Measurements from ENCODE around the gene PIP5K1B. TPM values are rescaled to one million over a fixed set of nuclear protein-coding genes. Genes with fewer than 3 reads are reported as not detected.

Gene PIP5K1B
- total RNA-seq, 1 donor from 2014 or later, result 5.0 TPM

DNA sequence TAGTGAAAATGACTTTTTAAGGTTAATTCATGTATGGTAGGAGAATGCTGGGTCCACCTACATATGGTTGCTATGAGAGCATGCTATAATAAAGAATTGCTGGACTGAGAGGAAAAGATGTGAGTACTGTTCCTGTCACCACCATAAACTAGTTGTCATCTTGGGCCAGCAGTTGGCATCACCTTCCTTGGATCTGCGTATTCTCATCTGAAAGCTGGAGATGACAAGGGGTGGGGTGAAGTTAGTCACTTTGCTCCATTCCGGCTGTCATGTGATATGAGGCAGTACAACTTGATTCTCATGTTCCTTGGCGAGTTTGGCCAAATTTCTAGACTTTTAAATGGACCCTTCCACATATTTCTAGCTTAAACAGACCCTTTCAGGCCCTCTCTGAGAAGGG is 33.3 kb downstream of the PIP5K1B start:
- no peak for DNase-seq

GRCh38 chr9:68739621-68740174 is 34.7 kb downstream of the PIP5K1B start:
- DNase-seq, result no peak

- no peak for DNase-seq
Observed at GRCh38 chr9:68740561-68740960, 35.5 kb downstream of the PIP5K1B start.

DNA sequence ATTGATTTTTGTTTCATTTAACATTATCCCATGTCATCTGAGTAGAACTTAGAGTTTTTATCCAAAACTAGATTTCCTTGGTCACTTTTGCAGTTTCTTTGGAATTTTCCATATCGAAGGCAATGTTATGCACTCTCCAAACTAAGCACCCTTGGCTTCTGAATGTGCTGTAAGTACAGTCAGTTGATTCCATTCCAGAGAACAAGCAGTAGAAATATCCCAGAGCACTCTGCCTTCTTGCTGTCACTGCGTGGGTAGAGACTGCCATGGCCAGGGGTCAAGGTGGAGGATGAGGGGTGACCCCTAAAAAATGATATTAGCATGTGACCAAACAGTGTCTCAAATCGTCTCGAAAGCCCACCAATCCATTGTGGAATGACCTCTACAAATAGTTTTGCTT is 36.2 kb downstream of the PIP5K1B start:
- no peak for DNase-seq

- no peak for DNase-seq
Observed at GRCh38 chr9:68741704-68742332, 36.8 kb downstream of the PIP5K1B start.

- no peak for DNase-seq
Observed at GRCh38 chr9:68742333-68742730, 37.3 kb downstream of the PIP5K1B start.

DNA sequence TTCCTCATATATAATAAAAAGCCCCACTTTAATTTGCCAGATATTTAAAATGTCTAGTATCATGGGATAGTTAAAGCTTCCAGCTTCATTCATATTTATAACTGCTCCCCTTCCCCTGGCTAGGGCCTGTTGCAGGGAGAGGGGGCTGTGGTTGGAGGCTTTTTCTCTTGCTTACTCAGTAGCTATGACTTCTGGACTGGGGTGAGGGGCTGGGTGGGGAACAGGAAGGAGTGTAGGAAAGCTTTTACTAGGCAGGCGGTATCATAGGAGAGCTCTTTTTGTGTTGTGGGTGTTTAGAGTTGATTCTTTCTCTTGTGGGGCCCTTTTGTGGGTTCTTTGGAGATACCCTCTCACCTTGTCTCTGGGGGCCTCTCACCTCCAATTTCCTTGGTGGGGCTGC is 39.4 kb downstream of the PIP5K1B start:
- DNase-seq, result no peak

DNA sequence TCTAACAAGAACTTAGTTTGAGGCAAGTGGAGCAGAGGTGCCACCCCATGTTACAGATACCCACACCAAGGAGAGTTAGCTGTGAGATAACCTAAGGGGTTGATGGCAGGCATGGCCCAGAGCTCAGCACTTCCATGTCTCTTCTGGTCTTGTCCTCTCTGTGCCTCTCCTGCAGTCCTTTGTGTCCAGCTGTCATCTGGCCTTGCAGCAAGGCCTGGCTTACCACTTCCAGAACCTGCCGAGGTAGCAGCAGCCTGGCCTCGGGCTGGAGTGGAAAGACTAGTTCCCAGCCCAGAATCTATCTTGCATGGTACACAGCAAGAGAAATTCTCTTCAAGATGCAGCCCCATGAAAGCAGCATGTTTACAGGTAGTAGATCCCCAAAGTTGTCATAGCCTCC is 41.5 kb downstream of the PIP5K1B start:
- DNase-seq, result no peak

DNA sequence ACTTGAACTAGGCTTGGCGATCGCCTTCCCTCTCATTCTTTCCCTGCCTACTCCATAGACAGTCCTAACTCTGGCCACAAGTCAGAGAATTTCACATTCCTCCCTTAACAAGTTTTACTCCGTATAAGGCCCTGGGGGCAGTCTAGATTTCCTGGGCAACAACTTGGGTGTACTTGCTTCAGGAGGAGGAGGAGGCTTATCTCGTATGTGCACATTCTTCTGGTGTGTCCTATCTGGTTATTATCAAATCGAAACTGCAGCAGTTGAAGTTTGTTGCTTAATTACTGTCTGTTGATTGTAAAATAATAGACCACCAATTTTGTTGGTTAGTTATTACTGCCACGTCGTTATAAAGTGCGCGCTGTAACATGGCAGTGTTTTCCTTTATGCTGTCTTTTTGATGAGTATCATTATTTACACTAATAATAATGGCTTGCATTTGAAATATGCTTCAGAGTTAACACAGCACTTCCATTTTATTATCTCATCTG is 42.0 kb downstream of the PIP5K1B start:
- DNase-seq, result peak; percentile 1

DNA sequence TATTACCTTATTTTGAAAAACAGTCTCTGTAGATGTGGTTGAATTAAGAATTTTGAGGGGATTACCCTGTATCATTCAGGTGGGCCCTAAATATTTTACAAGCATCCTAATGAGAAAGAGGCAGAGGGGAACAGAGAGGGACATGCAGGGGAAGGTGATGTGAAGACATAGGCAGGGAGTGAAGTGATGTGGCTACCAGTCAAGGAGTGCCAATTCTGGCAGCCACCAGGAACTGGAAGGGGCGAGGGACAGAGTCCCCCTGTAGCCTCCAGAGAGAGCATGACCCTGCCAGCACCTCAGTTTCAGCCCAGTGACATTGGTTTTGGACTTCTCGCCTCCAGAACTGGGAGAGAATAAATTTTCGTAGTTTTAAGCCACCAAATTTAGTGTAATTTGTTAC is 44.1 kb downstream of the PIP5K1B start:
- DNase-seq, result no peak

DNA sequence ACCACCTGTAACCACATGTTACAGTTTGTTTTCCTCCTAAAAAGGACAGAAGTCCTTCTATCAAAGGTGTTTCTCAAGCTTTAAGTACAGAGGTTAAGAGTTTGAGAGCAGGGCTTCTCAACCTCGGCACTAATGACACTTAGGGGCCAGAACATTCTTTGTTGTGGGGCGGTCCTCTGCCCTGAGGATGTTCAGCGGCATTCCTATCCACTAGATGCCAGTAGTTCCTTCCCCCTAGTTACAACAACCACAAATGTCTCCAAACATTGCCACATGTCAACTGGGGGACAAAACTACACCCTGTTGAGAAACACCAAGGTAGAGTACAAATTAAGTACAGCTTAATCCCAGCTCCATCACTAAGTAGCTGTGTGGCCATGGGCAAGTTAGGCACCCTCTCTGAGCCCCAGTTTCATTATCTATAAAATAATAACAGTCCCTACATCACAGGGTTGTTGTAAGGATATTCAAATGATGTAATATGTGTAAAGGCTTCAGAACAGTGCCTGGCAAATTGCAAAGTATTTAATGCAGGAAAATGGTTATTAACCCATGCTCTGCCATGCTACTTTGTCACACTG is 44.6 kb downstream of the PIP5K1B start:
- no peak for DNase-seq

DNA sequence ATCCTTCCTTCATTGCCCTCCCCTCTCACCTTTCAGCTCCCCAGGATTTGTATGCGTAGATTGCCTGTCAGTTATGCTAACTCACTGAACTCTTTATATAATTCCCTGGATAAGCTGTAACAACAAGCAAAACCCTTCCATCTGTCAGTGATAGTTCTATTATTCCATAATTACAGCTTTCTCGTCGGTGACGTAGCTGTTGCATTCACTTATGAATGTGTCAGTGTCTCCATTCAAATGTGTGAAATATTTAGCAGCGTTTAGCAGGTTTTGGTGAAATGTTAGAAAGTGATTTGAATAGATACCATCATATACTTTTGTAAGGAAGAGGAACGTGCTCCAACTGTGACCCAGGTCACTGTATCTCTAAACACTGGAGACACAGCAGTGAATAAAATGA is 45.2 kb downstream of the PIP5K1B start:
- DNase-seq, result peak; percentile 14

DNA sequence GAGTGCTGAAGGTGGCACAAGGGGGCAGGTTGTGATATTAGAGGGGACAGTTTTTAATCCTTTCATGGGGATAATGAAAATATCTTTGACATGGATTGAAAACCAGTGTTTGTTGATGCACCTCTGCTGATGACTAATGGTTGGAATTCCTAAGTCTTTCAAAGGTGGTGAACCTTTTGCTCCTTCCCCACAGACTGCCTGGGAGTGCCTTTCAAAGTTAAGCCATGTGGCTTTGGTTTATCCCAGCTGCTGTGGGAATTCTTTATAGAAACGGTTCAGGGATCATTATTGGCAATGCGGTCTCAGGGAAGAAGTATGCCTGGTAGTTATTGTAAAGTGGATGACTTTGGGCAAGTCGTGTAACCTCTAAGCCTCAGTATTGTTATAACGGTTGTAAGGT is 45.7 kb downstream of the PIP5K1B start:
- DNase-seq, result no peak

DNA sequence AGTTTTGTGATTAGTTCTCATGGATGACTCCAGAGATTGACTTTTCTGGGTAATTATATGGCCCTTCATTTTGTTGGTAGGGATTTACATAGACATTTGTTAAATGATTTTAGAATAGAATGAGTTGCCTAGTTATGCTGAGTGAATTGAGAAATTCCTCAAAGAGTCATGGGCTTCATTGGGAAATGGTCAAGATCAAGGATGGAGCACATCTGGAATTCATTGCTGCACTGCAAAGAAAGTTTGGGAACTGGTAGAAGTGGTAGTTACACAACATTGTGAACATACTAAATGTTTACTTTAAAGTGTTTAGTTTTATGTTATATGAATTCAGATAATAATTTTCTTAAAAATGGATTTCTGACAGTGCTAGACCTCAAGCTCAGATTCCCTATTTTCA is 46.5 kb downstream of the PIP5K1B start:
- no peak for DNase-seq

- no peak for DNase-seq
Observed at GRCh38 chr9:68755051-68755450, 50.0 kb downstream of the PIP5K1B start.

DNA sequence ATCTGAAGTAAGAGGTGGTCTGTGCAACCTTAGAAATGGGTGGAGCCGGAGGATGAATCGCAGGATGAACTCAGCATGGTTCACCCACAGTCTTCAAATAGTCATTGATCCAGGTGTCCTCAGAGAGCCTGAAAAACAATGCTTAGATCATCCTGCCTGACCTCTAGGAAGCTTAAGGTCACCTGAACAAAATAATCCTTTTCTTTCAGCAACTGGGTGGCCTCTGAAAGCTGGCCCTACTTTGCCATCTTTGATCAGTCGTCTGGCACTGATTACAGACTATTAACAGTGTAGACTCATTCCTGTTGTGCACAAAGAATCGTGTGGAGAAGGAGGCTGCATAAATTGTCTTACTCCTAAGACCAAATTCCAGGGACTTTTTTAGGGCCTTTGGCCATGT is 50.7 kb downstream of the PIP5K1B start:
- no peak for DNase-seq

DNA sequence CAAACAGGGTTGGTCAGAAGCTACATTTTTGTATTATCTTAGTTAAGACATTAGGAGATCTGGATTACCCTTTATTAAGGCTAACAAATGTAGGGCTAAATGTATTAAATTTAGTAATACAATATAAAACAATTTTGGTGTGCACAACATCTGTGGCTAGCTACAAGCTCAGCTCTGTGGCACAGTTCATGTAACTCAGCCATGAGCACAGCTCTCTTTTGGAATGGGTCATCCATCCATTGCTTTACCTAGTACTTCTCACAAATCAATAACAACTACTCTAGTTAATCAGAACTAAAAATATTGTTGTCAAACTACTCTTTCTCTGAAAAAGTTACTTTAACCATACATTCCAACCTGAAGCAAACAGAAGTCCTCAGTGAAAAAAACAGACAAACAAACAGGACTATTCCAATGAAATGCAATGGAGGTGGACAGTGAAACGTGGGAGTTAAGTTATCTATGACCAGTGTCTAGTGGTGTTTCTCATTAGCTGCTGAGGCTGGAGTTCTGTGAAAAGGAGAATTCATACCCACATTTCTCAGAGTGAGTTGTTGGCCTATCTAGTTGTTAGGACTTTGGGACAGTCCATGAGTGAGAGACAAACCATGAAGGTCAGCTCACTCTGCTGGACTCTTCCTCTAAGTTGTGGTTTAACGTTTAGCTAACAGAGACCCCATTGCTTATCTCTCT is 55.1 kb downstream of the PIP5K1B start:
- DNase-seq, result no peak

GRCh38 chr9:68760674-68761333 is 55.8 kb downstream of the PIP5K1B start:
- DNase-seq, result no peak

- no peak for DNase-seq
Observed at GRCh38 chr9:68762570-68762969, 57.5 kb downstream of the PIP5K1B start.

DNA sequence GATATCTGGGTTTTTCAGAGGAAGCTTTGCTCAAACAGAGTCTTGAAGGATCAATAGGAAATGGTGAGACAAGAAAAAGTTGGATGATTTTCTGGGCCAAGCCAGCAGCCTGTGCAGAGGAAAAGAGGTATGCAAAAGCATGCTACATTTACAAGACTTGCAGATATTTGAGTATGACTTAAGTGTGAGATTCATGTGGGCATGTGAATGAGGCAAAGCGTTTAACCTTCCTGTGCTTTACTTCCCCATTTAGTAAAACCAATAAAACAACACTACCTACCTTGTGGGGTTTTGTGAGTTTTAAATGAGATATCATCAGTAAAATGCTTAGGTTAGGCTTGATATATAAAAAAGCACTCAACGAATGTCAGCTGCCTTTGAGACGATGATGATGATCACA is 58.1 kb downstream of the PIP5K1B start:
- DNase-seq, result no peak

GRCh38 chr9:68768619-68769018 is 63.6 kb downstream of the PIP5K1B start:
- no peak for DNase-seq

DNA sequence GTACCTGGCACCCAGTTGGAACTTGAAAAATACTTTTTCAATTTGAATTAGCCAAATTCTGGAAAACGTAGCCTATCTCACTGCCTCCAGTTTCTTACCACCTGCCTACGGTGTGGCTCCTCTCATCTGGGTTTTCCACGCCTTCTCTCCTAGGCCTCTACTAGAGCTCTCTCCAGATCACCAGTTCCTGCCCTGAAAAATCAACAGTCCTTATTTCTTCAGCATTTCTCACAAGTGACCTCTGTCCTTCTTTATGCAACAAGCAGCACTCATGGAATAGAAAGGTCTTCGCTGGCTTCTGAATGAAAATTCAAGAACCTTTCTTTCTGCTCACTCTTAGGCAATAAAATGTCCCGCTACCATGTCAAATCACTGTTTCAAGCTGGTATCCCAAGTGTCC is 64.8 kb downstream of the PIP5K1B start:
- no peak for DNase-seq

DNA sequence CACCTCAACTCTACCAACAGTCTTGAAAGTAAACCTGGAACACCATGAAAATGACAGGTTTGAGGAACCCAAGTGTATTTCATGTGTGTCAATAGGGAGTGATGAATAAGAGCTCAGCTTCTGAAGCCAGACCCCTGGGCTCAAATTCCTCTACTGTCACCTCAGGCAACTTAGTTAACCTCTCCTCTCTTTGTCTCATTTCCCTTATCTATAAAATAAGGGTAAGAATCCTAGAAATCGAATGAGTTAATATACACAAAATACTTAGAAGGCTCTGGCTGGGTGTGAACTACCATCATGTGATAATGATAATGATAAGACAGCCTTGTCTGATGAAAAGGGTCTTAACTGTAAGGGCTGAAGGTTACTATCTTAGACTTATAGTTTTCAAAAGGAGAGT is 66.3 kb downstream of the PIP5K1B start:
- DNase-seq, result no peak
